ENCODE data around the gene BATF.

DNA sequence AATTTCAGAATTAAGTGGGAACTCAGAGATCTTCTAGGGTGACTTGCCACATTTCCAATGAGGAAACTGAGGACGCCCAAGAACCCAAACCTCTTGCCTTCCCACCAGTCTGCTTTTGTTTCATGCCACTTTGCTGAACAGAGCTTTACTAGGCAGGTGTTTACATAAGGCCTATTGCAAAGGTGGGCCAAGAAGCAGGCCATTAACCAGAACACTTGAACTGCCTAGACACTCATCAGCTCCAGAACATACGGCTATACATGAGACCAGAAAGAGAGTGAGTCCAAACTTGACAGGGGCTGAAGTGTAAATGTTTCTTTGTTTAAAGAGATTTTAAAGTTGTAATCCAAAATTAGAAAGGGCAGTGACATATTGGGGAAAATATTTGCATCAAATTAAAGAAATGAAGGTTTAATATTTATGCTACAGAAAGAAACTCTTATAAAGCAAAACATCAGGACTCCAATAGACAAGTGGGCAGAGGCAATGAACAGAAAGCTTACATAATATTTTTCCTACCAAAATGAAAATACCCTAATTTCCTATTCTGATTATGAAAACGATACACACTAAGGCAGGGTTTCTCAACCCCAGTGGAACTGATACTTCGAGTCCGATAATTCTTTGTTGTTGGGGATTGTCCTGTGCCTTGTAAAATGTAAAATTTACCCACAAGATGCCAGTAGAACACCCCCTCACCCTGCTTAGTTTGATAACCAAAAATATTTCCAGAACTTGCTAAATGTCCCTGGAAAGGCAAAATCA lies 11.7 kb downstream of the BATF start:
- no peak for TF ChIP-seq POLR2A (IDR thresholded peaks at IDR 0.05; ENCODE audit: low read length)
- TF ChIP-seq GATA1 (IDR thresholded peaks at IDR 0.05; ENCODE audit: low read depth, low read length), result no peak

Data from erythroblast (primary cell).